GM12801 (cell line): Measurements from ENCODE around the gene FGR.

Experiments
- CTCF ChIP-seq: IDR thresholded peaks from one replicate; pipeline ENCODE4 v1.5.1; 2011; ENCODE audit warnings: control low read depth; ENCODE audit not compliant: insufficient read length; ENCODE audit errors: extremely low read depth

Gene FGR

GRCh38 chr1:27609618-27610240, 25.3 kb downstream of the FGR start:
- TF ChIP-seq CTCF = no peak

- TF ChIP-seq CTCF = no peak
Observed at GRCh38 chr1:27609210-27609555, 25.8 kb downstream of the FGR start.

DNA sequence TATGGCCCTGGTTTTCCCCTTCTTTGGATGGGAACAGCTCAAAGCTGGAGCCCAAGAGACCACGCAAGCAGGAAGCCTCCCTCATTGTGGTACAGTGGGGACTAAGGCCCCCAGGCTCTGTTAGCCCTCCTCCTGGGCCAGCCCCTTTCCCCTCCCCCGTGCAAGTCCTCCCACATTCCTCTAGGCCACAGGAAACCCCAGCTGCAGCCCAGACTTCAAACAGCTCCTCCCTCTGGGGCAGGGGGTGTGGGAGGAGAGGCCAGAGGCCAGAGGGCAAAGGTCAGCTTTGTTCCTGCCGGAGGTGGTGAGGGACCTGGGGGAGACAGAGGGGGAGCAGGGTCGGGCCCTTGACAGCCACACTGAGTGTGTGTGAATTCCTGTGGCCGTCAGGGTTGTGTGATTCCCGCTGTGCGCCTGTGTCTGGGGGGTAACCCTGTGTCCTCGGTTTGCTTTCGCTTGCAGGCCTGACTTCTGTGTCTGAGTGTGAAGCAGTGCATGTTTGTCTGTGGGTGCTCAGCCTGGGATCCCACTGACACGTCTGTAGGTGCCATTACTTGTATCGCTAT, 27.7 kb downstream of the FGR start:
- TF ChIP-seq CTCF = no peak

DNA sequence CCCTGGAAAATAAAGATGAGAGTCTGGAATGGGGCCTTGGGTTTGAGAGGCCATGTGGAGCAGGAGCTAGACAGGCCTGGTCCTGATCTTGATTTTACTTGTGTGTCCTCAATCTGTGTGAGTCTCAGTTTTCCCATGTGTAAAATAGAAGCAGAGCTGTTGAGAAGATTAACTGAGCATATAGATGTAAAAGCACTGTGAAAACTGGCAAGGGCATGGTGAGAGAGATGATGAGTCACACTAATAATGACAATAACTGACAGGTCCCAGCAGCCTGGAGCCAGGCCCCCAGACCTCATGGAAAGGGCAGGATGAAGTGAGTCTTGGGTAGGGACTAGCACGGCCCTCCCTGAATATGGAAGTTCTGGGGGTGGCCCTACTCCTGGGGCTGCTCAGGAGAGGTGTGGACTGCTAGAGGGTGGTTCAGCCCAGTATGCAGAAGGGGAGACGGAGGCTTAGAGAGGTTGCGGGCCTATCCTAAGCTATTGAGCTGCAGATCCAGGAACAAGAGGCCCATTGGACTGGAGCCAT, 28.2 kb downstream of the FGR start:
- TF ChIP-seq CTCF = no peak

DNA sequence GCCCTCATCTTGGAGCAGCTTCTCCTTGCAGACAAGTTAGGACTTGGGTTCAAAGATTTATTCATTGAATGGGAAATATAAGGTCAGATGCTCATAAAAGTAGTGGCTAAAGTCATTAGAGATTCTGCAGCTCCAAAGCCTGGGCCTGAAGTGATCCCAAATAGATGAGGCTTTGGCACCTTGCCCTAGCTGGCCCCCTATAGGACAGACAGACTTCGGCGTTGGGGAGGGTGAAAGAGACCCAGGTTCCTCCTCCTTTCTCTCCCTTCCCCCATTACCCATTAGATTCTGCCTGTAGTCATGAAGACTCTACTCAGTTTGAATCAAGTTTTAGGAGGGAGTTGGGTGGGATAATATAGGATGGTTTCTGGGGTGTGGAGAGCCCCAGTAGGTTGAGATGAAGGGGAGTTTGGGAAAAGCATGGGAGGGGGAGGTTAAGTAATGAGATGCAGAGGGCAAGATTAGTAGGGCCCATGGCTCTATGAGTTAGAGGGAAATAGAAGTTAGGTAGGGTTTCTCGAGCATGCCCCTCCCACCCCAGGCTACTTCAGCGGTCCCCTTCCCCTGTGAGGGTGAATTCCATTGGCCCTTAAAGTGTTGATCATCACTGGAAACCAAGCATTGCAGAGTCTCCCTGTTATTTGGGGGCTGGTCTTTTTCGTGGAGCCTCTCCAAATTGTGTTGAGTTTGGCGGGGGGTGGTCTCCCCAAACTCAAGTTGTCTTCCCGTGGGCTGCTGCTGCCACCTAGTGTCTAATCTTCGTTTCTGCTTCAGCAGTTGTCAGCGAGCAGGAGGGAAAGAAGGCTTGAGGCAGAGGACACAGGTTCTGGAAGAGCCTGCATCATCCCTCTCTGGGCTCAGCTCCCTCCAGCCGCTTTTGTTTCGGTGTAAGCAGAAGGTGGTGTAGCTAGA, 28.9 kb downstream of the FGR start:
- TF ChIP-seq CTCF = peak; percentile 76

- TF ChIP-seq CTCF = no peak
Observed at GRCh38 chr1:27605300-27605766, 29.7 kb downstream of the FGR start.

DNA sequence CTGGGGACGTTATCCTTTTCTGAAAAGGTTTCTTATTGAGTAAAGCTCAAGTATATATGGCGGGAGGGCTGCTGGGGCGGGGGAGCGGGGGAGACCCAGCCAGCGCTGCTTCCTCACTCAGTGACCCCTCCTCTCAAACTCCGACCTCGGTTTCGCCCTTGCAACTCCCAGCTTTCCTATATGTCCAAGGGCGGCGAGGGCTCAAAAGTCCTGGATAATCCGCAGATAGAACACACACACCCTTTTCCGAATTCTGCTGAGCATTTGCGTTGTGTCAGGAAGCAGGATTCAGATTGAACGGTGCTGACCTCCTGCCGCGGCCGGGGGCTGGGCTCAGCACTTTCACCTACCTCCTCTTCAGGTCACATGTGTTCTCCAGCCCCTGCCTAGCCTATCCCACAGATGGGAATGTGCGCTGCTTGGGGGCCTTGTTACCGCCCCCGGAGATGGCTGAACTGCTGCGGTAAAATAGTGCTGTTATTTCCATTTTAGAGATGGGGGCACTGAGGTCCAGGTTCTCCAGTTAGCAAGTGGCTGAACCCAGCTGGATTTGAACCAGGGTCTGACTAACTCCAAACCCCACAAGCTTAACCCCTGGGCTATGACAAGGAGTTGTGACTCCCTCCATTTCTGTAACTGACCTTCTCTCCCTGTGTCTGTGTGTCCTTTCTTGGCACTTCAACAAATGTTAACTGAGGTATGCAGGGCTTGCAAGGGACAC, 30.2 kb downstream of the FGR start:
- no peak for TF ChIP-seq CTCF
